Astrocyte (in vitro differentiated cells and primary cell): Measurements from ENCODE around the gene COMMD4. TPM values are rescaled to one million over a fixed set of nuclear protein-coding genes. Genes with fewer than 3 reads are reported as not detected.

Experiments
- DNase-seq: peaks from one replicate; pipeline ENCODE4 v3.0.0-alpha.2; 2010; ENCODE audit warnings: low read depth
- FAIRE-seq: peaks from 2 replicates; lab custom pipeline; 2011; peaks lifted over from hg19 to GRCh38; lab: Jason Lieb, UNC
- H2AFZ ChIP-seq: 2 replicates; pipeline ENCODE4 v1.6.0; 2012; ENCODE audit warnings: low read depth, low read length, inconsistent platforms
- H3K27ac ChIP-seq: 2 replicates; pipeline ENCODE4 v1.5.1; 2011; ENCODE audit warnings: low read depth, low read length, inconsistent platforms
- H3K27me3 ChIP-seq: 2 replicates; pipeline ENCODE4 v1.6.0; 2011; ENCODE audit warnings: low read length, inconsistent platforms; ENCODE audit not compliant: insufficient read depth
- H3K36me3 ChIP-seq: 2 replicates; pipeline ENCODE4 v1.5.1; 2011; ENCODE audit warnings: low read length, inconsistent platforms; ENCODE audit not compliant: insufficient read depth
- H3K4me1 ChIP-seq: 2 replicates; pipeline ENCODE4 v1.5.1; 2011; ENCODE audit warnings: low read length, inconsistent platforms; ENCODE audit not compliant: insufficient read depth
- H3K4me2 ChIP-seq: 2 replicates; pipeline ENCODE4 v1.6.0; 2012; ENCODE audit warnings: low read length, inconsistent platforms
- H3K4me3 ChIP-seq: 2 replicates; pipeline ENCODE4 v1.5.1; 2011; ENCODE audit warnings: low read depth, mild to moderate bottlenecking, low read length, inconsistent platforms; ENCODE audit not compliant: insufficient read depth
- H3K79me2 ChIP-seq: 2 replicates; pipeline ENCODE4 v1.6.0; 2012; ENCODE audit warnings: mild to moderate bottlenecking, low read length, inconsistent platforms; ENCODE audit not compliant: insufficient read depth
- H3K9ac ChIP-seq: 2 replicates; pipeline ENCODE4 v1.6.0; 2012; ENCODE audit warnings: mild to moderate bottlenecking, low read length, inconsistent platforms
- H3K9me3 ChIP-seq: 2 replicates; pipeline ENCODE4 v1.5.1; 2012; ENCODE audit warnings: low read depth, mild to moderate bottlenecking, low read length, inconsistent platforms; ENCODE audit not compliant: insufficient read depth
- H4K20me1 ChIP-seq: 2 replicates; pipeline ENCODE4 v1.6.0; 2012; ENCODE audit warnings: low read length, inconsistent platforms; ENCODE audit not compliant: insufficient read depth
- H3K27ac Mint-ChIP-seq: one replicate; pipeline ENCODE4 v1.8.0; 2021; ENCODE audit warnings: mild to moderate bottlenecking, mixed read lengths; ENCODE audit not compliant: unreplicated experiment
- H3K27me3 Mint-ChIP-seq: one replicate; pipeline ENCODE4 v1.8.0; 2021; ENCODE audit warnings: low read depth, mixed read lengths; ENCODE audit not compliant: unreplicated experiment
- H3K36me3 Mint-ChIP-seq: one replicate; pipeline ENCODE4 v1.8.0; 2021; ENCODE audit warnings: low read depth, mixed read lengths; ENCODE audit not compliant: unreplicated experiment
- H3K4me1 Mint-ChIP-seq: one replicate; pipeline ENCODE4 v1.8.0; 2021; ENCODE audit warnings: low read depth, mixed read lengths; ENCODE audit not compliant: unreplicated experiment
- H3K4me3 Mint-ChIP-seq: one replicate; pipeline ENCODE4 v1.8.0; 2021; ENCODE audit warnings: mild to moderate bottlenecking, moderate library complexity, mixed read lengths; ENCODE audit not compliant: unreplicated experiment
- H3K9me3 Mint-ChIP-seq: one replicate; pipeline ENCODE4 v1.8.0; 2021; ENCODE audit warnings: mild to moderate bottlenecking, mixed read lengths; ENCODE audit not compliant: unreplicated experiment
- CTCF ChIP-seq: IDR thresholded peaks from 2 replicates; pipeline ENCODE4 v1.5.1; 2011; ENCODE audit warnings: low read depth, mild to moderate bottlenecking, inconsistent platforms, low read length, moderate library complexity; ENCODE audit not compliant: insufficient read depth
- EZH2 ChIP-seq: IDR thresholded peaks from 2 replicates; pipeline ENCODE4 v1.6.1; 2012; ENCODE audit warnings: mild to moderate bottlenecking, low read length, inconsistent platforms; ENCODE audit not compliant: insufficient read depth
- total RNA-seq: library from RNA; stranded (reverse); gene quantifications from 2 replicates; pipeline ENCODE4 v1.2.1, GENCODE V29; 2021

Gene COMMD4
- total RNA-seq, 1 donor from 2014 or later = 61.0 TPM

DNA sequence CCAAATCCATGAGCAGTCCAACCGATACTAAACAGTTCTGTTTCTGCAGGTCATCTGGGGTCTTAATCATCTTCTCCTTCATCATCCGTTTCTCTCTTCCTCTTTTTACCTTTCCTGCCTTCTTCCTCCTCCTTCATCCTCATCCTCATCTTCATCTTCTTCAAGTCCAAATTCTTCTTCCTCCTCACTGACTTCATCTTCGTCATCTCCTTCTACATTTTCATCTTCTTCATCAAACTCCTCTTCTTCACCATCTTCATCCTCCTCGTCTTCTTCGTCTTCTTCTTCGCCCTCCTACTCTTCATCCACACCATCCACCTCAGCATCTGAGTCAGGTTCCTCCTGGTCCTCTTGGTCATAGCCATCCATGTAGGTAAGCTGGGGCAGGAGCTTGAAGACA is 14.2 kb upstream of the COMMD4 start:
- no peaks in the 10 kb centered on the region for H3K27me3 ChIP-seq
- H3K27ac ChIP-seq = no peak overlapping the region
- peaks cover 2% of the 10 kb centered on the region for H3K36me3 Mint-ChIP-seq
- TF ChIP-seq EZH2 (no peak), CTCF (no peak)
- no peaks in the 10 kb centered on the region for H3K79me2 ChIP-seq
- peaks cover 22% of the 10 kb centered on the region for H3K27me3 Mint-ChIP-seq
- H2AFZ ChIP-seq = no peak overlapping the region
- no peak for FAIRE-seq
- no peak overlapping the region for H3K27ac Mint-ChIP-seq
- H3K4me2 ChIP-seq = no peak overlapping the region
- no peaks in the 10 kb centered on the region for H3K9me3 Mint-ChIP-seq
- H3K4me3 Mint-ChIP-seq = no peak overlapping the region
- no peaks in the 10 kb centered on the region for H4K20me1 ChIP-seq
- H3K9me3 ChIP-seq = no peaks in the 10 kb centered on the region
- H3K36me3 ChIP-seq = no peaks in the 10 kb centered on the region
- no peaks in the 10 kb centered on the region for H3K4me1 ChIP-seq
- no peaks in the 10 kb centered on the region for H3K4me1 Mint-ChIP-seq
- no peak overlapping the region for H3K4me3 ChIP-seq
- H3K9ac ChIP-seq = no peak overlapping the region
- no peak for DNase-seq

- FAIRE-seq = no peak
- Mint-ChIP-seq H3K27me3 (peaks cover 25% of the 10 kb centered on the region), H3K27ac (no peak overlapping the region), H3K9me3 (no peaks in the 10 kb centered on the region), H3K4me3 (no peak overlapping the region), H3K36me3 (no peaks in the 10 kb centered on the region), H3K4me1 (no peaks in the 10 kb centered on the region)
- no peak for DNase-seq
- Histone ChIP-seq H3K27ac (no peak overlapping the region), H3K79me2 (no peaks in the 10 kb centered on the region), H3K27me3 (no peaks in the 10 kb centered on the region), H3K4me2 (no peak overlapping the region), H3K36me3 (no peaks in the 10 kb centered on the region), H4K20me1 (no peaks in the 10 kb centered on the region), H3K9ac (no peak overlapping the region), H3K4me1 (no peaks in the 10 kb centered on the region), H3K4me3 (no peak overlapping the region), H2AFZ (no peak overlapping the region), H3K9me3 (no peaks in the 10 kb centered on the region)
- TF ChIP-seq CTCF (no peak), EZH2 (no peak)
These were observed 9.9 kb upstream of the COMMD4 start for GRCh38 chr15:75325922-75326321.

GRCh38 chr15:75327005-75327404 is 8.9 kb upstream of the COMMD4 start:
- H3K4me1 ChIP-seq = no peaks in the 10 kb centered on the region
- no peak overlapping the region for H3K9ac ChIP-seq
- no peak overlapping the region for H3K4me2 ChIP-seq
- H3K27me3 Mint-ChIP-seq = peaks cover 25% of the 10 kb centered on the region
- H3K4me3 Mint-ChIP-seq = no peak overlapping the region
- FAIRE-seq (no peak), DNase-seq (no peak)
- H3K27me3 ChIP-seq = no peaks in the 10 kb centered on the region
- H3K79me2 ChIP-seq = no peaks in the 10 kb centered on the region
- H3K27ac Mint-ChIP-seq = no peak overlapping the region
- H2AFZ ChIP-seq = no peak overlapping the region
- no peaks in the 10 kb centered on the region for H3K36me3 Mint-ChIP-seq
- H3K9me3 ChIP-seq = no peaks in the 10 kb centered on the region
- no peaks in the 10 kb centered on the region for H3K36me3 ChIP-seq
- H3K4me1 Mint-ChIP-seq = no peaks in the 10 kb centered on the region
- no peak overlapping the region for H3K4me3 ChIP-seq
- no peaks in the 10 kb centered on the region for H3K9me3 Mint-ChIP-seq
- H4K20me1 ChIP-seq = no peaks in the 10 kb centered on the region
- H3K27ac ChIP-seq = no peak overlapping the region
- TF ChIP-seq CTCF = no peak
- no peak for TF ChIP-seq EZH2
